HUDEP-2 (cell line): ENCODE measurements around the gene PRDM1.
A peak's percentile ranks its signal among the peaks of the same experiment; 100 is the strongest.

ENCODE experiments used
- DNase-seq, 76 experiments: peaks; one replicate each; lab custom pipeline; 2025; ENCODE audit not compliant: unreplicated experiment in 76 of 76; lab: John Stamatoyannopoulos, UW

PRDM1 gene

GRCh38 chr6:106069478-106069877, 16.7 kb upstream of the PRDM1 start:
- DNase-seq: no peak

GRCh38 chr6:106070636-106071035, 15.5 kb upstream of the PRDM1 start:
- DNase-seq: no peak

GRCh38 chr6:106072501-106073090, 13.5 kb upstream of the PRDM1 start:
- no peak for DNase-seq

DNA sequence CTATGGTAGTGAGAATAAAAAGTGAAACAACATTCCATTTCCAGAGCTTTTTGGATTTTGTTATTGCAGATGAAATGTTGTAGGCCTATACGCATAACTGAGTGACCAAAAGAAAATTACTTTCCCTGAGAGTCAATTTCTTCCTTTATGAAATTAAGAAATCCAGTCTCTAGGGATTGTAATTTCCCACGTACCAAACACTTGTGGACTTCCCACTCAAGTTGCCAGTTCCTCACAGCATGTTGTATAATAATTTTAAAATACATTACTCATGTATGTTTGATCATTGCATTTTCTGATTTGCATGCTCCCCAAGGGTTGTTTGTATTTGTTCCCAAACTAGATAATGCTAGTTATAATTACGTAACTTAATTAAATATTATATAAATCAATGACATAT, 12.0 kb upstream of the PRDM1 start:
- DNase-seq: no peak

GRCh38 chr6:106076139-106076538, 10.0 kb upstream of the PRDM1 start:
- DNase-seq: no peak

GRCh38 chr6:106077170-106077569, 9.0 kb upstream of the PRDM1 start:
- no peak for DNase-seq

GRCh38 chr6:106077881-106078280, 8.3 kb upstream of the PRDM1 start:
- no peak for DNase-seq

DNA sequence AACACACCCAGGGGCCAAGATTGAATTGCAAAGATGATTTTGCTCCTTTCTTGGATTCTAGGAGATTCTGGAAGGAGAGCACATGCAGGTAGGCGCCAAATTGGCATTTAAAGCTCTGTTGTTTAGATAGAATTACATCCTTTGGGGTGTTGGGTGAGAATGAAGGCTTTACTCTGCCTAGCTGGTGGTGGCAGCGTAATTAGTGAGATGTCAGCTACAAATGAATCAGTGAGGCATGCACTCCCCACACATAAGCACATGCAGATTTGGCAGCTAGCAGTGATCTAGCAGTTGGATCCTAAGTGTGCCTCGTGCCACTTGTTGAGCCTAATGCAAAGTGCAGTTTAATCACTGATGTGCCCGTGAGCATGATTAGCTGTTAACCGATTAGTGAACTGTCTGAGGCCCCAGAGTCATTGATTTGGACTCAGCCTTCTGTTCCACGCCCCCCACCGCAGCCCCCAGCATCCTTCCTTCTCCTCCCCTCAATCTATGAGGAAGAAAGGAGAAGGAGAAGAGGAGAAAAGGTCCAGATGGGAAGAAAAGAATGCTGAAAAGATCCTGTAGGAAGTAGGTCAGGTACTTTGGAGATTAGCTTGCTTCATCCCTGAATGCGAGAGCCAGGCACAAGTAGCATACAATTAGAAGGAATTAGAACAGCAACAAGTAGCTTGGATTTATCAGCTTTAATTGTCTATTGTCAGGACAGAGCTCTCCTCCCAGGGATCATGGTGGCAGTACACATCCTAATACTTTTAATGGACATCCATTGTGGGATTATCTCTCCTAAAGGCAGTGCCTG, 6.0 kb upstream of the PRDM1 start:
- no peak for DNase-seq

DNA sequence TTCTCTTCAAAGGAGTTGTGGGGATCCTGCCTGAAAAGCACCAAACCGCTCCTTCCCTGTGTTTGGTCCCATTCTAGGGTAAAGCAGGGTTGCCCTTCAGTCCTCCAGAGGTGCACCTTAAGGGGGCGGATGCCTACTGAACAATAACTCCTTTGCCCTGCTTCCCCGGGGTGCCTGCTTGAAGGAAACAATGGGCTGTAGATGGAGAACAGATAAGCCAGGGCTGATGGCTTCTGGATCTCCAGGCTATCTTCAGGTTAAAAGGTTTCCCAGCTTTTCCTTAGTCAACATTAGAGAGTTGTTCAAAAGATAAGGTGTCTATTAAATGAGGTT, 5.4 kb upstream of the PRDM1 start:
- no peak for DNase-seq

DNA sequence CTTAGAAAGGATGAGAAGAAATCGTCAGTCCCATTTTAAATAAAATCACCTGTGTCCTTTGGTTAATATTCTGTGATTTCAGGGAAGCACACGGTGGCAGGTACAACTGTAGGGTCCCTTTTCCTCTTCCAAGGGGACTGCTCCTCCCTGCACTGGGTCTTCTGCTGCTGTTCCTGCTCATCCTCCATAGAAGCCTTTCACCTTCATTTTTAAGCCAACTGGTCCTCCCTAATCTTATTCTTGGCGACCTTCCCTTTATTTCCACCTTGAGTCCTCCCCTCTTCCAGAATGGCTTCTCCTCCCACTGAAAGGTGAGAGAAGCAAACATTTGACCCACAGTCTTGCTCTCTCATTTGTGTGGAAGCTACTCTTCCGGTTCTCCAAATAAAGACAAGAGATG, 4.4 kb upstream of the PRDM1 start:
- no peak for DNase-seq

GRCh38 chr6:106082735-106083398, 3.3 kb upstream of the PRDM1 start:
- DNase-seq: no peak

DNA sequence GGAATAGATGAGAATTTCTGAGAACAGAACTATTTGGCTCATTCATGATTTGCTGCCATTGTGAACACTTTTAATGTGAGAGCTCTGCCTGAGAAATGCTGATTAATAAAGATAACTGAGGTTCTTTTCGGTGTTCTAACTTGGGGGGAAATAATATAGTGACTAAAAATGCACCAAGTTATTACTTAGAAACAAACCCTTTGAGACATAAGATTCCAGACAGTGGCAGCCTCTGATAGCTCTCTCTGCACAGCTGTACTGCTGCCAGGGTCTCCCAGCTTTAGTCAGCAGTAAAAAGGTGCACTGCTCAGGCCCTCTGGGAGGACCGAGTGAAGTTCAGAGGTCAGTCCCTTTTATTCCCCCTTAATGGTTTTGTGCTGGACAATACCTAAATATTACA, 2.5 kb upstream of the PRDM1 start:
- DNase-seq: no peak

DNA sequence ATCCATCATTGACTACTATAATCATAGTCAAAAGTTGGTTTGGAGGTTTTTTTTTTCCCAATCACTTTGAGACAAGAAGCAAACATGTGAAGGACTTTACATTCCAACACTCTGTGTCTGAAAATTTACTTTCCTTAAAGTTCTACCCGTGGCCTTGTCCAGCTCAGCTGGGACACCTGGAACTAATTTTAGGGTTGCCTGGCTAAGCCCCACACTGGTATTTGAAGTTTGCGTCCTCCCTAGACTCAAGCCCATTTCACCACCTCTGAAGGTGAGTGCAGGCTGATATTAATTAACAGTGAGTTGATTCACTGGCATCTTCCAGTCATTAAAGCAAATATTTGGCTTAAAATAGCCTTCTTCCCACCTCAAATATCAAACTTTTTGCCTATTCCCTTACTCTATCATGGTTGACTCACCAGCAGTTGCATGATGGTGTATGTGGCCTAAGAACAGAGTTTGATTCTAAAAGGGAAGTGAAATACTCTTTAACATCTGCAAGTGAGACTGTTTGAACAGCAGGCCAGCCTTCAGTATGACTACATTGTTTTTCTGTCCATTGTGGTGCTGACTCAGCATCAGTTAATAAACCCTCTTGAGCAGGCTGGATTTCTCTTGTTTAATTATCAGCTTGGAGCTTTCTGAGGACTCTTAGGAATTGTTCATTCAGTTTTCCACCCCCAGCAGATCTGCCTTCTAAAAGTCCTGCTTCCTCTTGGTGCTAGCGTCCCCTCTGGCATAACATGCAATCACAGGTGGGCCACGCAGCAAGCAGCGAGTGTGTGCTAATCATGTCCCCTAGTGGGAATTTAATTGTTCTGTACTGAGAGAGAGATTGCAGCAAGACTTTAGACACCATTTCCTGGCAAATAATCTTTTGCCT, 1.8 kb upstream of the PRDM1 start:
- peak in 2 of 76 experiments; percentile 23 to 38 for DNase-seq

- DNase-seq: no peak
Measured at GRCh38 chr6:106084989-106085691, 996 bp upstream of the PRDM1 start.

DNA sequence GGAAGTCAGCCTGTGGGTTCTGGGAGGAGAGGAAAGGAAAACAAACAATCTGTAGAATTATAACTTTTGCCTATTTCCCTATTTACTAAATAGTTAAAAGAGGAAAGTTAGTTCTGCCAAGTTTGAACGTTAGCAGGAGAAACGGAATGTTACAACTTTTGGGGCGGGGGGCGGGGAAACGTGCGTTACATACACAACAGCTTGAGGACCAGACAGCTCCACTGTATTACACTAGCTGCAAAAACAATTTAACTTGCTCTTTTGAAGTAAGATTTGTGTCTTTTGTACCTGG, 498 bp upstream of the PRDM1 start:
- no peak for DNase-seq

GRCh38 chr6:106086814-106087175, 659 bp downstream of the PRDM1 start:
- DNase-seq: no peak

- DNase-seq: no peak
Measured at GRCh38 chr6:106087548-106088325, 1.6 kb downstream of the PRDM1 start.

GRCh38 chr6:106090001-106090400, 3.9 kb downstream of the PRDM1 start:
- no peak for DNase-seq

DNA sequence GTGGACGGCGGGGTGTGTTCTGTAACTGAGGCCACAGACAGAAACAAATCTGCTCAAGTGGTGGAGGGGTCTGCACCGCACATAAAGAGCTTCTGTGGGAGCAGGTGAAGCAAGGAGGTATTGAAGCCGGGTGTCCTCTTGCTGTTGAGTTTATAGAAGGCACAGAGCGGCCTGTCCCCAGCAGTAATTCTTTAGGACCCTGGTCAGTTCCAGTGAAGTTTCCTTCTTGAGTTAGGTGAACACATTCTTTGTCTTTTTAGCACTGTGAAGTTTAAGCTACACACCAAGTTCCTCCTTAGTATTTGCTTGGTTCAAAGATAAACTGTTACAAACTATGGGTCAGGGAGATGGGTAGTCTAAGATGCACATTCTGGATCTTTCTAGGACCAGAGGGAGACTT, 6.1 kb downstream of the PRDM1 start:
- no peak for DNase-seq
